ENCODE data around the gene PIK3CB.
"Not testable (repeated sequence)": the region's sequence is repeated elsewhere in the genome, so short reads cannot be mapped to it uniquely, and the experiment has no call there.

The PIK3CB gene

GRCh38 chr3:138747225-138747624 is 87.5 kb downstream of the PIK3CB start:
- DNase-seq (ENCODE audit: low read depth), result no peak

DNA sequence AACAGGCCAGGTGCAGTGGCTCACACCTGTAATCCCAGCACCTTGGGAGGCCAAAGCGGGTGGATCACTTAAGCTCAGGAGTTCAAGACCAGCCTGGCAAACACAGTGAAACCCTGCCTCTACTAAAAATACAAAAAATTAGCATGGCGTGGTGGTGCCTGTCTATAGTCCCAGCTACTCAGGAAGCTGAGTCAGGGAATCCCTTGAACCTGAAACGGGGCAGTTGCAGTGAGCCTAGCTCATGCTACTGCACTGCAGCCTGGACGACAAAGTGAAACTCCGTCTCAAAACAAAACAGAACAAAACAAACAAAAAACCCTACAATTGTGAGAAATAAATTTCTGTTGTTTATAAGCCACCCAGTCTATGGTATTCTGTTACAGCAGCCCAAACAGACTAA is 94.7 kb downstream of the PIK3CB start:
- DNase-seq (ENCODE audit: low read depth), result no peak

DNA sequence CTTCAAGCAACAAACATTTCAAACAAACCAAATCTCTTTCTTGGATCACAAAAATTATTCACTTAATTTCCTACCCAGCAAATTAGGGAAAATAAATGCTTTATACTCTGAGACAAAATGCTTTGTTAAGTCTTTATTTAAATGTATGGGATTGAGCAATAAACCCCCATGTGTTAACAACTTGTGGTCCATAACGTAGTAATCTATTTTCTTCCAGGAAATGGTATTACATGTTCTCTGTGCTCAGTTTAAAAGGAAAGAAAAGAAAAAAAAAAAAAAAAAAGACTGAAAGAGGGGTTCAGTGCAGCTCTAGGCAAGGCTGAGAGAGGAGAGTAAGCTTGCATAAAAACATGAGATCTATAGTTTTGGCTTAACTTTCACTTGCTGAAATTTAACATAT is 102.3 kb downstream of the PIK3CB start:
- DNase-seq (ENCODE audit: low read depth), result no peak

GRCh38 chr3:138726946-138727730 is 107.6 kb downstream of the PIK3CB start:
- DNase-seq (ENCODE audit: low read depth), result no peak

DNA sequence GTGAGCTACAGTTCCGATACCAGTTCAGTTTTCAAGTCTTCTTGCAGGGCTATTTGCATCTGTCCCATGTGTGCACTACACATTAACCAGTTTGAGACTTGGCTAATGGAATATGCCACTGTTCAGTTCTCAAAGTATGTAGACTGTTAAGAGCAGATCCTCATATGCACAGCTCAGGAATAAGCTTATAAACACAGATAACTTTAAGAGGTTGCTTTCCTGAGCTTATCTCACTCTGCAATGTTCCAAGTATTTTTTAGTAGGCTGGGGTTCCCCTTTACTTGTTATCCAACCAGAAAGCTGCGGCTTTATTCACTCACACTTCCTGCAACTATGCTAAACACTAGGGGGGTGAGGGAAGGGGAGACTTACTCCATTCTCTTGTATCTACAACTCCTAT is 108.7 kb downstream of the PIK3CB start:
- not testable (repeated sequence) for DNase-seq (ENCODE audit: low read depth)

DNA sequence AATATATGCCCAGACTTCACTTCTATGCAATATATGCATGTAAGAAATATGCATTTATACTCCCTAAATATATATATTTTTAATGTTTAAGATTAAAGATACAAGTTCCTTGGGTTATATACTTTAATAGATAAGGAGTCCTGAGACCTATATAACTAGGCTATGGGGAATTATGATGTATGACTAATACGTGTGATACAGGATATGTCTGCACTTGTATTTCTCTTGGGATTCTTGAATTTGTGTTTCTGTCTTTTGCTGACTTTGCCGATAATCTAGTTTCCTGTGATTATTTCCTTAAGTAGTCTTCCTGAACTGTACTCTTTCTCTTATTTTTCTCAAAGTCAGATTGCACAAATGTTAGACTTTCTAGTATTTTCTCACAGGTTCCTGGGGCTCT is 109.6 kb downstream of the PIK3CB start:
- DNase-seq (ENCODE audit: low read depth), result no peak

DNA sequence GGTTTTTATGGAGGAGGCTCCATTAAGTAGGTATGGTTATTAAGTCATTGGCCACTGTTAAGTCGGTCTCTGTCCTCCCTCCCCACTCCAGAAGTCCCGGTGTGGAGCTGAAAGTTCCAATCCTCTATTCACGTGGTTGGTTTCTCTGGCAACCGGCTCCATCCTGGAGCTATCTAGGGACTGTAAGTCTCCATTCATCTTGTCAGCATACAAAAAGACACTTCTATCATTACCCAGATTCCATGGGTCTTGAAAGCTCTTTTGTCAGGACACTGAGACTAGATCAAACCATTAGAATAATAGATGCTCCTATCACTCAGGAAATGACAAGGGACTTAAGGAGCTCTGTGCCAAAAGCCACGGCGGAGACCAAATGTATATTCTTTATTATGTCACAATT is 110.3 kb downstream of the PIK3CB start:
- DNase-seq (ENCODE audit: low read depth), result no peak

DNA sequence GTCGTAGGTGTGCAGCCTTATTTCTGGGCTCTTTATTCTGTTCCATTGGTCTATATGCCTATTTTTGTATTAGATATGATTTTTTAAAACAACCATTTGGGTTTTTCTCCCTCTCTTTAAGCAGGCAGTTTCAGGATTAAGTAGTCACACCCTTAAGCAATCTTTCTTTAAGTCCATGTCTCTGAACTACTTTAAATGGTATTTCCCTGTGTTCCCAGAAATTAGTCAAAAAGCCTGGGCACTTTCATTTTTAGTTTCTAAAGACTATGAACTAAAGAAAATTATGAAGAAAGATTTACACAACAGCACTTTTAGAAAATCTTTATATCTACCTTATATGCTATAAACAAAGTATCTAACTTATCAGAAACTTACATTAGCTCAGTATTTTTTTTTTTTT is 115.9 kb downstream of the PIK3CB start:
- no peak for DNase-seq (ENCODE audit: low read depth)

DNA sequence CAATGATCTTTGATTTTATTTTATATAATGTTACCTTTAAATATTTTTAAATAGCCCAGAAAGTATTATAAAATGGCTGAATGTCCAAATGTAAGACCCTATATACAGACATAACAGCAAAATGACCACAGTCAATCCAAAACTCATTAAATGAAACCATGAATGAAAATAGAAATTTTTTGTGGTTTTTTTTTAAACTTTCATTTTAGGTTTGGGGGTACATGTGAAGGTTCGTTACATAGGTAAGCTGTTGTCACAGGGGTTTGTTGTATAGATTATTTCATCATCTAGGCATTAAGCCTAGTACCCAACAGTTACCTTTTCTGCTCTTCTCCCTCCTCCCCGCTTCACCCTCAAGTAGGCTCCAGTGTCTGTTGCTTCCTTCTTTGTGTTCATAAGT is 117.4 kb downstream of the PIK3CB start:
- no peak for DNase-seq (ENCODE audit: low read depth)

DNA sequence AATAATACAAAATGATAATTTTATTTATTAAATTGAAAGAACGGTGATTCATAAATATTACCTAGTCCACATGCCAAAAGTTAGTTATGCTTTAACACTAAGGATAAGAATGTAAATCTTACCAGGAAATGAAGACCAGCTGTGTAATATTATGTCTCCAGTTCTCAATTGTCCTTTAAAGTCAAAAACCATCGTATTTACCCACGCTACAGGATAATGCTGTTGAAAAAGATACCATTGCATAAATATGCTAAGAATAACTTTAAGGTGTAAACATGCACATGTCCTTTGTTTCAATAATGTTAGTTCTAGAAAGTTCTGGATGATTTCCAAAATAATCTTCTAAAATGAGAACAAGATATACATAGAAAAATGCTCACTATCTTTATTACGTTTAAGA is 122.6 kb downstream of the PIK3CB start:
- DNase-seq (ENCODE audit: low read depth), result no peak

DNA sequence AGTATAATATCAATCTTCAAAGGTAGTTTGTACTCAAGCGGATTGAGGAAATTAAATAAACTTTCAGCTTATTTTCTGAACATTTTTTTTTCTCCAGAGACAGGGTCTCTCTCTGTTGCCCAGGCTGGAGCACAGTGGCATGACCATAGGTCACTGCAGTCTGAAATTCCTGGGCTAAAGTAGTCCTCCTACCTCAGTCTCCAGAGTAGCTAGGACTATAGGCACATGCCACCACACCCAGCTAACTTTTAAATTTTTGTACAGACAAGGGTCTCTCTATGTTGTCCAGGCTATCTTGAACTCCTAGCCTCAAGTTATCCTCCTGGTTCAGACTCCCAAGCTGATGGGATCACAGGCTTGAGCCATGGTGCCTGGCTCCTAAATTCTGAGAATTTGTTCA is 129.1 kb downstream of the PIK3CB start:
- no peak for DNase-seq (ENCODE audit: low read depth)

DNA sequence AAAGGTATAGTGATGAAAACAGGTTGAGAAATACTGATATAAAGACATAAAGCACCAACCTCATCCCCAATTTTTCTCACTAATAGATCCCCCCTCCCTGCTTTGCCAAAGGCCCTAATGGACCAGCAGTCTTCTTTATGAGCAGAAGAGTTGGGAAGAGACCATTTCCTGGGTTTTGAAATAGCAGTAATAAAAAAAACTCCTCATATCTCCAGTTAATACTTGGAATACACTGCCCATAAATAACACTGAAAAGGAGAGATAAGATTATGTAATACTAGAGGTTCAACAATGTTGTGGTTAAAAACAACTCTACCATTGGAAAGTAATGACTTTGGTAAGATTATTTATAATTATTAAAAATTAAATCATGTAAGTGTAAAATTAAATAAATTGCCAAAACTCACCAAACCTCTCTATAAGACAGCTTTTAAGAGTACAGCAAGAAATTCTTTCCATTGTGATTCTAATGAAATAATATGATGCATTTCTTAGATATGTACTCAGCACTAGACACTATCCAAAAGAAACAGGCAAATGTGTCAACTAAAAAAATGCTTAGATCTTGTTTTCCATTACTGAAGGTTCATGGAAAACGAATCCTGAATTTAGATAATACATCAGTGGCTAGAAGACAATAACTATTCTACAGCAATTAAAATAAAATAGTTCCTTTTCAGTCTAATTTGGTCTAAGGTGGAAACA is 137.9 kb downstream of the PIK3CB start:
- DNase-seq (ENCODE audit: low read depth), result no peak

DNA sequence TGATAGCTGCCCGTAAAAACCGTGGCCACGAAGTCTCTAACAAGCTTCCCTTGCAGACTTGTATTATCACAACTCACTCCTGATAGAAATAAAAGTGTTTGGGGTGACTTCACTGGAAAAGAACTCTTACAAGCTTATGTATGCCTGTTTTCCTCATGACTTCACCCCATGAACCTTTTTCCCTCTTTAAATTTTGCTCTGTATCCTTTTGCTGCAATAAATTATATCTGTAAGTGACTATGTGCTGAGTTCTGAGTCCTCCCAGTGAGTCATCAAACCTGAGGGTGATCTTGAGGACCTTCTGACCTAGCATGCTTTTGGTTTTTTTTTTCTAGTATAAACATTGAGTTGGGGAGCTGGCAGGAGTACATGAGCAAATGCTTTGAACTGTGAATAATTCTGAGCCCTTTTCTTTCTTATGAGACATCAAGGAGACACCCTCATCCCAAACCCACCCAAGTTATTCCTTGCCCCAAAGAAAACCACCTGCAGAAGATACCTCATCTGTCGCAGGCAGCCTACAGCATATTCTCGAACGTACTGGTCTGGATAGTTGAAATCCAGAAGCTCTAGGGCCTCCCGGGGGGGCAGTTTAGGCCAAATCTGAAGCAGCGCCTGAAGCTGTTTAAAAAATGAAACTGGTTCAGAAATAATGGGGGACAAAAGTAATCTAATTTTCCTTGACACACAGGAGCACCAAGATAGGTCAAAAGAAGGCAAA is 140.3 kb downstream of the PIK3CB start:
- DNase-seq (ENCODE audit: low read depth), result peak; percentile 95

DNA sequence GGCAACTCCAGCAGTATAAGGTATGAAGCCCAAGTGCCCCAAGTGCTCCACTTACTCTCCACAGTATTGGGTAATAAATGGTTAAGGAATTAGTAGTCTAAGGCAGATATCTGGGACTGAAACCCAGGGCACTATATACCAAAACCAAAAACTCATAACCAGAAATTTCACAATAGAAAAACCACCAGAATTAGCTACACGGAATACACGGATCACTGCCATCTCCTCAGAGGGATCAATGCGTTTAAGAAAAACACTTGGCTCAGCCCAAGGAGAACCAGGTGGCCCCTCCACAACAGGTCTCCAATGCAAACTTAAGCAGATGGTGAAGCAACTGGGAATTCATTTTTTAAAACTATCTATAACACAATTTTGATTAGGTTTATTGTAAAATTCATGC is 142.6 kb downstream of the PIK3CB start:
- DNase-seq (ENCODE audit: low read depth), result no peak

GRCh38 chr3:138691351-138691750 is 143.4 kb downstream of the PIK3CB start:
- no peak for DNase-seq (ENCODE audit: low read depth)

- DNase-seq (ENCODE audit: low read depth), result no peak
Measured at GRCh38 chr3:138690036-138690435, 144.7 kb downstream of the PIK3CB start.

DNA sequence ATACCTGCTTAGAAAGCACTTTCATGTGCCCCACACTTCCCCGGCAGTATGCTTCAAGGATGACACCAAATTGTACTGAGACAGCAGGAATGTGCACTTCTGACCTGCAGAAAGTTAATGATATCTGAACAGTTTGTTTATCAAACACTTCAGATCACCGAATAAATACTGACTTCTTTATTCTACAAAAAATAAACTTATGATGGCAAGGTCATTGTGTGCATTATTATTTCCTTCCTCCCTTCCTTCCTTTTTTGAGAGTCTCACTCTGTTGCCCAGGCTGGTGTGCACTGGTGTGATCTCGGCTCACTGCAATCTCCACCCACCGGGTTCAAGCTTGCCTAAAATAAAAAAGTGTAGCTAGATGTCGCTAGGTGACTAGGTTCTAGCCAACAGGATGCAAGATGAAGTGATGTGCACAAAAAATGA is 145.8 kb downstream of the PIK3CB start:
- no peak for DNase-seq (ENCODE audit: low read depth)

DNA sequence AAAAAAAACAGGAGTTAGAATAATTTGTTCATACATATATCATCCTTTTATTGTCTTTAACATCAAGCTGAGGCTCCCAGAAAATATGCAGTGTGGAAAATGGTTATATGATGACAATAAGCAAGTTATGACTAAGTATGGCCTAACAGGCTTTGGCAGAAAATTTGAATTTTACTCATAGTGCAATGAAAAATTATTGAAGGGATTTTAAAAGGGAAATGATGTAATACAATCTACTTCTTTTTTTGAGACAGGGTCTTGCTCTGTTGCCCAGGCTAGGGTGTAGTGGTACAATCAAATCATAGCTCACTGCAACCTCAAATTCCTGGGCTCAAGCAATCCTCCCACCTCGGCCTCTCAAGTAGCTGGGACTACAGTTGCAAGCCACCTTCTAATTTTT is 147.5 kb downstream of the PIK3CB start:
- DNase-seq (ENCODE audit: low read depth), result no peak

DNA sequence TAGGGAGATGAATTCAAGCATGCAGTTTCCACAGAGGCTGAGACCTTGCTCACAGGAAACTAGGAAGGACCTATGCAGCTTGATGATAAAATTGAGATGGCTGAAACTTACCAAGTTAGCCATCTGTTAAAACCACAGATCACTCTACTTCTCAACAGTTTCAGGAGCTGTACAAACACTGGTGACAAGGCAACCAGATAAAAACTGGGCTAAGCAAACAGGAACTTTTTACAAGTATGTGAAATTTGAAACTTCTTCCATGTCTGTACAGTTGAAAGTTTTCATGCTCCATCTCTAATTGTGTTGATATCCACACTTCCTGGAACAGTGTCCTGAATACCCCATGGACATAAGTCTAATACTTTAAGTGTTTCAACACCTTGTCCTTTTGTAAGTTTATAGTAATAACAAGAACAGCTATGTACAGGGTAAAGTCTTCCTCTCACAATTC is 147.9 kb downstream of the PIK3CB start:
- DNase-seq (ENCODE audit: low read depth), result peak; percentile 77

- no peak for DNase-seq (ENCODE audit: low read depth)
Measured at GRCh38 chr3:138684396-138684795, 150.3 kb downstream of the PIK3CB start.

DNA sequence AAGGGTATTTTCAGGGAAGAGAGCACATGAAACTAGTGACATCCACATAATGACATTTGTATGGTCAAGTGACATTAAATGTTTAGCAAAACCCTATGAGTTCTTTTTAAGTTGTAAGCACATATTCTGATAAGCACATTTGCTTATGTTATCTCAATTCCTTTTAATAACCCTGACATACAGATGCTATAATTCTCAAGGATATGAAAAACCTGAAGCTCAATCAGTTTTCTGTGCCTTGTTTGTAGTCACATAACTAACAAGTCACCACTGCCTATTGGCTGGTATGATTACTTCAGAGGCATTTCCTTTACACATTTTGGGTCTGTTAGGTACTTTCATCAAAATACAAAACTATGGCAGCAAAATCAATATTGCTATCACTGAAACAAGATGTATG is 152.1 kb downstream of the PIK3CB start:
- DNase-seq (ENCODE audit: low read depth), result no peak

DNA sequence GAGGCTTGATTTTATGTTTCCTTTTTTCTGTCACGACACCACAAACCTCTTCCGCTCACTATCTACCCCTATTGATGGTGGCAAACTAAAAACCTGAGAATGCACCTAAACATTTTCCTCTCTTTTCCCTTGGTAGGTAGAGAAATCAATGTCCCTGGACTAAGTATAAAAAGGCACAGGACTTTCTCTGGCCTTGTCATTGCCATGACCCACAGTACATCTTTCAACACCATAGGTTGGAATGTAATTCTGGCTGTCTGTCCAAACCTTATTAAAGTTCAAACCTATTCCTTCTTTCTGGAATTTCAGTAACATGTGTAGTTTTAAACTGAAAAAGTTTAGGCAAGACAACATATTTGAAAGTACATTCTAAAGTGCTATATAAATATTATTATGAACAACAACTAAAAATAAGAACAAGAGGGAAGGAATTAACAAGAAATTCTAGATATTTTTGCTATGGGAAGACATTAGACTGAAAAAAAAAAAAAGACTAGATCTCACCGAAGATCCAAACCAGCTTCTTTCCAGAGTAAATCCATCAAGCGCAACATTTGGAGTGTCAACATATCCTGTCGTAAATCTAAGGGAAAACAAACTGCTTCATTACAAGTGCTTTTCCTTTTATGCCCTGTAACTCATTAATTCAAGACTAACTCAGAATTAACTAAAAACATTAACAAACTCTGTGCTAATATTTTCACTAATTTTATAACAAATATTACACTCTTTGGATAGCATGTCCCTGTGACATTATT is 153.1 kb downstream of the PIK3CB start:
- no peak for DNase-seq (ENCODE audit: low read depth)
